IMR-90 (cell line): ENCODE results near the gene SPATA12. TPM values are rescaled to one million over a fixed set of nuclear protein-coding genes. Genes with fewer than 3 reads are reported as not detected.

ENCODE experiments used
- ATAC-seq: fragments of 200-7000 bp; cut with Tn5 transposase; 2 replicates; pipeline ENCODE4 v1.9.1; 2020; ENCODE audit warnings: low read depth, mild to moderate bottlenecking, moderate library complexity
- BruUV-seq: library from RNA; stranded (reverse); fragments of 400-500 nt; replicated peaks from 2 replicates; lab custom pipeline; 2021; lab: Mats Ljungman, UMichigan
- CTCF ChIA-PET: fragments of 300-600 bp; formaldehyde crosslinking; extraction: SDS; loops from one replicate; lab custom pipeline; 2021; ENCODE audit warnings: antibody characterized with exemption; lab: Yijun Ruan, JAX
- POLR2A ChIA-PET: fragments of 300-600 bp; sonication (Branson Sonifier 250); formaldehyde crosslinking; loops from one replicate; lab custom pipeline; 2022; ENCODE audit warnings: antibody characterized with exemption; ENCODE audit not compliant: unreplicated experiment; lab: Charles Lee
- DNase-seq: peaks from one replicate; pipeline ENCODE4 v3.0.0; 2013
- H2AFZ ChIP-seq: replicated peaks from 2 replicates; pipeline ENCODE3; 2013; ENCODE audit warnings: low read length, mild to moderate bottlenecking; ENCODE audit not compliant: poor library complexity
- H2AK5ac ChIP-seq: 2 replicates; pipeline ENCODE4 v1.6.1; 2013; ENCODE audit warnings: low read depth, low read length, inconsistent platforms
- H2AK9ac ChIP-seq: replicated peaks from 2 replicates; pipeline ENCODE3; 2013; ENCODE audit warnings: mild to moderate bottlenecking, low read depth, low read length, moderate library complexity; ENCODE audit not compliant: poor library complexity
- H2BK120ac ChIP-seq: 2 replicates; pipeline ENCODE4 v1.6.1; 2013; ENCODE audit warnings: low read depth, low read length, inconsistent platforms
- H2BK15ac ChIP-seq: 3 replicates; pipeline ENCODE4 v1.6.1; 2013; ENCODE audit warnings: low read depth, low read length, inconsistent platforms
- H2BK20ac ChIP-seq: 2 replicates; pipeline ENCODE4 v1.6.1; 2013; ENCODE audit warnings: low read depth, mild to moderate bottlenecking, inconsistent platforms, low read length, moderate library complexity
- H2BK5ac ChIP-seq: 2 replicates; pipeline ENCODE4 v1.6.1; 2013; ENCODE audit warnings: mild to moderate bottlenecking, low read depth, low read length, inconsistent platforms; ENCODE audit not compliant: poor library complexity, severe bottlenecking
- H3K14ac ChIP-seq: replicated peaks from 2 replicates; pipeline ENCODE4 v1.6.1; 2013; ENCODE audit warnings: low read depth, low read length, inconsistent platforms
- H3K18ac ChIP-seq: 2 replicates; pipeline ENCODE4 v1.6.1; 2013; ENCODE audit warnings: low read depth, low read length, control low read depth
- H3K23ac ChIP-seq: 2 replicates; pipeline ENCODE4 v1.6.1; 2013; ENCODE audit warnings: low read depth, low read length, inconsistent platforms
- H3K27ac ChIP-seq: 2 replicates; pipeline ENCODE4 v1.5.1; 2013; ENCODE audit warnings: mild to moderate bottlenecking, control low read depth, low read length; ENCODE audit not compliant: insufficient read depth
- H3K27me3 ChIP-seq: 2 replicates; pipeline ENCODE4 v1.6.1; 2013; ENCODE audit warnings: low read length; ENCODE audit not compliant: control insufficient read depth, insufficient read depth
- H3K36me3 ChIP-seq: 2 replicates; pipeline ENCODE4 v1.6.1; 2013; ENCODE audit warnings: low read length, mixed read lengths; ENCODE audit not compliant: control insufficient read depth, insufficient read depth
- H3K4ac ChIP-seq: 2 replicates; pipeline ENCODE4 v1.6.1; 2013; ENCODE audit warnings: low read depth, low read length, inconsistent platforms
- H3K4me1 ChIP-seq: 2 replicates; pipeline ENCODE4 v1.6.1; 2013; ENCODE audit warnings: low read length, mixed read lengths; ENCODE audit not compliant: control insufficient read depth, insufficient read depth
- H3K4me2 ChIP-seq: 2 replicates; pipeline ENCODE4 v1.6.1; 2013; ENCODE audit warnings: low read depth, mild to moderate bottlenecking, control low read depth, low read length, moderate library complexity
- H3K4me3 ChIP-seq: 2 replicates; pipeline ENCODE4 v1.5.1; 2013; ENCODE audit warnings: low read depth, mild to moderate bottlenecking, control low read depth, low read length, moderate library complexity; ENCODE audit not compliant: insufficient read depth
- H3K56ac ChIP-seq: 2 replicates; pipeline ENCODE4 v1.6.1; 2013; ENCODE audit warnings: low read length, inconsistent platforms; ENCODE audit not compliant: insufficient read depth; ENCODE audit errors: extremely low read depth
- H3K79me1 ChIP-seq, 2 experiments: 2 replicates each; pipeline ENCODE4 v1.6.1; 2013; ENCODE audit warnings: low read length in 2 of 2, inconsistent platforms in 1 of 2, low read depth in 1 of 2
- H3K9ac ChIP-seq: 2 replicates; pipeline ENCODE4 v1.6.1; 2013; ENCODE audit warnings: low read depth, low read length, control low read depth
- H3K9me1 ChIP-seq: 2 replicates; pipeline ENCODE4 v1.6.1; 2013; ENCODE audit warnings: low read length, inconsistent platforms; ENCODE audit not compliant: insufficient read depth
- H3K9me3 ChIP-seq: 2 replicates; pipeline ENCODE4 v1.6.1; 2013; ENCODE audit warnings: low read length; ENCODE audit not compliant: control insufficient read depth, insufficient read depth
- H4K20me1 ChIP-seq: 2 replicates; pipeline ENCODE4 v1.6.1; 2013; ENCODE audit warnings: low read length, inconsistent platforms; ENCODE audit not compliant: insufficient read depth
- H4K5ac ChIP-seq: 2 replicates; pipeline ENCODE4 v1.6.1; 2013; ENCODE audit warnings: mild to moderate bottlenecking, low read depth, low read length, control low read depth
- H4K8ac ChIP-seq, 2 experiments: 2 replicates each; pipeline ENCODE4 v1.6.1; 2013; ENCODE audit warnings: low read depth in 2 of 2, low read length in 2 of 2, control low read depth in 1 of 2, inconsistent platforms in 1 of 2
- H4K91ac ChIP-seq: 2 replicates; pipeline ENCODE4 v1.6.1; 2013; ENCODE audit warnings: low read depth, low read length, inconsistent platforms; ENCODE audit not compliant: insufficient read depth
- MAFK ChIP-seq: IDR thresholded peaks from 2 replicates; pipeline ENCODE4 v1.6.1; 2012; ENCODE audit warnings: low read depth, low read length, improper control_type of control experiment
- SMC3 ChIP-seq: fragments of 150-350 bp; IDR thresholded peaks from 2 replicates; pipeline ENCODE4 v1.6.1; 2016; ENCODE audit warnings: low read depth, mild to moderate bottlenecking, antibody characterized with exemption, low read length, moderate library complexity
- dilution Hi-C: fragments of 300-500 bp; cut with HindIII; formaldehyde crosslinking; loops from one replicate; pipeline ENCODE4 v1.14.3; 2018; ENCODE audit warnings: low sequenced_read_pairs; ENCODE audit not compliant: unreplicated experiment
- in situ Hi-C: fragments of 300-500 bp; cut with MboI; formaldehyde crosslinking; loops from 3 replicates; pipeline ENCODE4 v1.14.3; 2019; ENCODE audit warnings: low sequenced_read_pairs, inconsistent platforms, mixed read lengths
- intact Hi-C: fragments of 100-400 bp; cut with micrococcal nuclease; formaldehyde crosslinking; loops from 2 replicates; pipeline ENCODE4 v1.10.0; 2022
- polyA plus RNA-seq, 3 experiments: library from polyadenylated mRNA; depleted of rRNA; stranded (reverse); fragments of >200 nt; gene quantifications; 2 replicates each; pipeline ENCODE4 v1.2.3, GENCODE V29; 2012; ENCODE audit warnings: low replicate concordance in 1 of 3
- total RNA-seq: library from RNA; depleted of rRNA; stranded (reverse); fragments of >200 nt; gene quantifications from 2 replicates; pipeline ENCODE4 v1.2.3, GENCODE V29; 2012

The SPATA12 gene
- total and polyA plus RNA-seq, 2 of the 4 experiments (the other 2 are of a cell fraction), result under 0.01 TPM; not detected in 1

- Histone ChIP-seq H3K4me2 (no peak overlapping the region), H3K4me1 (peaks cover 10% of the 10 kb centered on the region), H3K9ac (no peak overlapping the region), H3K14ac (no peak overlapping the region), H2BK15ac (no peak overlapping the region), H3K9me3 (no peaks in the 10 kb centered on the region), H3K18ac (no peak overlapping the region), H4K5ac (no peak overlapping the region), H3K56ac (no peak overlapping the region), H3K4me3 (no peak overlapping the region), H2BK120ac (no peak overlapping the region), H2AK9ac (no peak overlapping the region), H3K23ac (no peak overlapping the region), H3K4ac (no peak overlapping the region), H3K27me3 (peaks cover 2% of the 10 kb centered on the region; the same call in 1 of the 2 replicates), H3K9me1 (peaks cover 11% of the 10 kb centered on the region; the same call in 1 of the 2 replicates), H3K36me3 (no peaks in the 10 kb centered on the region), H2AFZ (no peak overlapping the region), H2BK20ac (no peak overlapping the region), H3K79me1 (no peaks in the 10 kb centered on the region; a peak in 1 of 4 replicates), H3K27ac (no peak overlapping the region), H2AK5ac (no peak overlapping the region), H4K91ac (no peak overlapping the region), H4K8ac (no peak overlapping the region), H4K20me1 (no peaks in the 10 kb centered on the region), H2BK5ac (no peak overlapping the region)
- ATAC-seq, result no peak
- dilution Hi-C loops, result no loop called here
- ChIA-PET POLR2A (no interaction called here), CTCF (no interaction called here)
- BruUV-seq, result no TSS peak
- no peak for DNase-seq
- in situ Hi-C loops, result no loop called here
- TF ChIP-seq SMC3 (no peak), MAFK (no peak)
- intact Hi-C loops, result no loop called here
Observed at GRCh38 chr3:57018246-57018645, 42.2 kb upstream of the SPATA12 start.
